Measurements from ENCODE around the gene OSBPL2. TPM values are rescaled to one million over a fixed set of nuclear protein-coding genes. Genes with fewer than 3 reads are reported as not detected.

The OSBPL2 gene
- total RNA-seq, 1 experiment from 2014 or later: 36.9 TPM

DNA sequence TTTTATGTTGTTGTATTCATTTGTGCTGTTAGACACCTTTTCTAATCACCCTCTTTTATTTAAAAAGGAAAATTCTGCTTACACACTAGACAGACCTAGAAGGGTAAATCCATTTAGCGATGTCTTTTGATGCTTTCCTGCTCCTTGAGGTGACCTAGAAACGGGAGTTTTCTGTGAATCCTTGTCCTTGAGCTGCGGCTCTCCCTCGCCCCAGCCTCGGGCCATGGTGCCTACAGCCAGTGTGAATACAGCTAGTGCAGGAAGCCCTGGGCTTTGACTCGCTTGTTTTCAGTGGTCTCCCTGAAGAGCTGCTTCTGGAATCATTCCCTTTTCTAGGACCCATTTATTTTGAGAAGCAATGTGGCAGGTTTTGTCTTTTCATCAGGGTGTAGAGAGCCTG is 46.8 kb downstream of the OSBPL2 start:
- Histone ChIP-seq H3K4me1 (ENCODE audit: control insufficient read depth in 1 of 2, insufficient read depth in 2 of 2, low read length in 2 of 2) (no peaks in the 10 kb centered on the region), H3K9me3 (ENCODE audit: control insufficient read depth in 1 of 2, insufficient read depth in 1 of 2, low read depth in 1 of 2, low read length in 2 of 2) (no peaks in the 10 kb centered on the region), H3K4me3 (replicated peaks in 1 of 2; ENCODE audit: low read depth in 1 of 2, low read length in 2 of 2) (no peak overlapping the region), H3K27me3 (ENCODE audit: insufficient read depth, low read length) (no peaks in the 10 kb centered on the region), H3K27ac (ENCODE audit: low read depth, low read length) (no peak overlapping the region), H3K4me2 (ENCODE audit: low read length) (no peak overlapping the region), H3K9ac (ENCODE audit: low read length) (no peak overlapping the region), H3K9me2 (ENCODE audit: insufficient read depth) (no peaks in the 10 kb centered on the region), H4K20me1 (ENCODE audit: insufficient read depth) (no peaks in the 10 kb centered on the region), H3K36me3 (ENCODE audit: control insufficient read depth in 1 of 2, insufficient read depth in 2 of 2, low read length in 2 of 2) (peaks cover 0 to 10% of the 10 kb centered on the region in 2 experiments; a peak in 2 of 4 replicates), H2AFZ (ENCODE audit: low read depth, low read length, poor library complexity, severe bottlenecking) (no peak overlapping the region), H3K79me2 (ENCODE audit: insufficient read depth, low read length) (no peaks in the 10 kb centered on the region)
- POLR2A ChIA-PET: no interaction called here
- TF ChIP-seq, protein P1, sequence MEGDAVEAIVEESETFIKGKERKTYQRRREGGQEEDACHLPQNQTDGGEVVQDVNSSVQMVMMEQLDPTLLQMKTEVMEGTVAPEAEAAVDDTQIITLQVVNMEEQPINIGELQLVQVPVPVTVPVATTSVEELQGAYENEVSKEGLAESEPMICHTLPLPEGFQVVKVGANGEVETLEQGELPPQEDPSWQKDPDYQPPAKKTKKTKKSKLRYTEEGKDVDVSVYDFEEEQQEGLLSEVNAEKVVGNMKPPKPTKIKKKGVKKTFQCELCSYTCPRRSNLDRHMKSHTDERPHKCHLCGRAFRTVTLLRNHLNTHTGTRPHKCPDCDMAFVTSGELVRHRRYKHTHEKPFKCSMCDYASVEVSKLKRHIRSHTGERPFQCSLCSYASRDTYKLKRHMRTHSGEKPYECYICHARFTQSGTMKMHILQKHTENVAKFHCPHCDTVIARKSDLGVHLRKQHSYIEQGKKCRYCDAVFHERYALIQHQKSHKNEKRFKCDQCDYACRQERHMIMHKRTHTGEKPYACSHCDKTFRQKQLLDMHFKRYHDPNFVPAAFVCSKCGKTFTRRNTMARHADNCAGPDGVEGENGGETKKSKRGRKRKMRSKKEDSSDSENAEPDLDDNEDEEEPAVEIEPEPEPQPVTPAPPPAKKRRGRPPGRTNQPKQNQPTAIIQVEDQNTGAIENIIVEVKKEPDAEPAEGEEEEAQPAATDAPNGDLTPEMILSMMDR (IDR thresholded peaks at IDR 0.05 in 2 of 3, conservative IDR thresholded peaks at IDR 0.05 in 1 of 3; ENCODE audit: borderline replicate concordance in 1 of 3, insufficient read depth in 1 of 3, low read depth in 2 of 3, low read length in 2 of 3): no peak
- no peak for TF ChIP-seq CEBPB (IDR thresholded peaks at IDR 0.05; ENCODE audit: low read depth)
- TF ChIP-seq FOSL1 (IDR thresholded peaks at IDR 0.05; ENCODE audit: low read depth): no peak
- TF ChIP-seq JUND (IDR thresholded peaks at IDR 0.05): no peak
- no peak for TF ChIP-seq EGR1 (IDR thresholded peaks at IDR 0.05; ENCODE audit: low read depth)
- TF ChIP-seq RAD21 (IDR thresholded peaks at IDR 0.05; ENCODE audit: low read depth): no peak
- no peak for TF ChIP-seq SP1 (IDR thresholded peaks at IDR 0.05; ENCODE audit: low read depth)
- no peak for TF ChIP-seq ELF1 (IDR thresholded peaks at IDR 0.05; ENCODE audit: borderline replicate concordance, low read depth)
- TF ChIP-seq, protein P2, sequence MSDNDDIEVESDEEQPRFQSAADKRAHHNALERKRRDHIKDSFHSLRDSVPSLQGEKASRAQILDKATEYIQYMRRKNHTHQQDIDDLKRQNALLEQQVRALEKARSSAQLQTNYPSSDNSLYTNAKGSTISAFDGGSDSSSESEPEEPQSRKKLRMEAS (IDR thresholded peaks at IDR 0.05): no peak
- no peak for TF ChIP-seq POLR2A (IDR thresholded peaks at IDR 0.05; ENCODE audit: borderline replicate concordance, extremely low read depth, insufficient read depth, insufficient read length)
- TF ChIP-seq POLR2AphosphoS5 (IDR thresholded peaks at IDR 0.05; ENCODE audit: low read depth, low read length): no peak
- TF ChIP-seq ZNF274 (IDR thresholded peaks at IDR 0.05; ENCODE audit: low read depth, low read length): no peak
- no peak for TF ChIP-seq EZH2phosphoT487 (IDR thresholded peaks at IDR 0.05; ENCODE audit: borderline replicate concordance)
- RAD21 ChIA-PET (ENCODE audit: low non-redundant PET in 1 of 2, low total read pairs in 2 of 2, uncharacterized antibody in 2 of 2, unreplicated experiment in 2 of 2): no interaction called here
- DNase-seq (ENCODE audit: low read depth, low spot score) (no peak), ATAC-seq (no peak)
- intact Hi-C loops (cut with micrococcal nuclease): no loop called here
- no TSS peak for BruUV-seq (replicated peaks)
- CTCF ChIA-PET: no interaction called here

Data from HCT116 (cell line).